Cerebellar cortex (tissue), 1 donor: ENCODE results near the gene USP49.
"Not testable (repeated sequence)": the region's sequence is repeated elsewhere in the genome, so short reads cannot be mapped to it uniquely, and the experiment has no call there.

Experiments used
- DNase-seq: peaks from one replicate; pipeline ENCODE4 v3.0.0-alpha.2; 2015; ENCODE audit warnings: low spot score

The USP49 gene

DNA sequence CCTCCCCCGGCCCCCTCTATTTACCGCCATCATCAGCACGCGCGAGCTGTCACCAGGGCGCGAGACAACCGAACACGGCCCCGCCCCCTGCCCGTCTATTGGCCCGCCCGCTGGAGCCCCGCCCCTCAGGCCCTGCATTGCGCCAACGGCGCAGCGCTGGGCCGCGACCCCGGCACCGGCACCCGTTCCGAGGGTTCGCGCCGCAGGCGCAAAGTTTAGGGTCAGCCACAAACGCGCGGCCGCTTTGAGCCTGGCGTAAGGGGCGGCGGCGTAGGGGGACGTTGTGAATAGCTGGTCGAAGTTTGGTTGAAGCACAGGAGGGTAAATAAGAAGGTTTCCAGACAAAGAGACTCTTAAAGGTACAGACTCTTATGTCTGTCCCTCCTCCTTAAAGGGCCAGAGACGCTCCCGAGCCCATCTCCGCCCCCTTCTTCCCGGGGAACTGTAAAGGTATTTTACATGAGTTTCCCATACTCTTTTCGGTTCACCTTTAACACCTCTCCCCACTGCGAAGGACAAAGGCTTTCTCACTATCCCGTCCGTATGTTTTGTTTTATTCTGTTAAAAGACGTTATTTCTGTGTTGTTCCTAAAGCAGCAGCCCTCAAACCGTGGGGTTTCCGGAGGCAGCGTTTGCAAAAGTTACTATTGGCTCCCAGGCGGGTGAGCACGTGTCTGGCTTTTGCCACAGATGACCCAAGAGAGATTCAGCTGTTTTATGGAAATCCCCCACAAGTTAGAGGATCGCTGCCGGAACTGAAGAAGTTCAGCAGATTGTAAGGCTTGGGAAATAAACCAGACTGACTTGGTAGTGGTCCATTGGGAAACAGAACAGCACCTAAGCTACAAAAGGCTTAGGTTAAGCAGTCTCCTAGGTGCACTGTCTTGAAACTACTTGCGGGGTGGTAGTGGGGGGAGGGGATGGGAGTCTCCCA lies at the start of gene USP49:
Gene USP49, minus strand, starts transcription at position 76 of the 934 bp plus-strand sequence. CDS start 88,392 bp downstream, outside the sequence.
- DNase-seq = peak; percentile 85

- no peak for DNase-seq
Measured at GRCh38 chr6:41943456-41943855, 48.3 kb upstream of the USP49 start.

GRCh38 chr6:41942882-41943281 lies 47.7 kb upstream of the USP49 start:
- DNase-seq = not testable (repeated sequence)

DNA sequence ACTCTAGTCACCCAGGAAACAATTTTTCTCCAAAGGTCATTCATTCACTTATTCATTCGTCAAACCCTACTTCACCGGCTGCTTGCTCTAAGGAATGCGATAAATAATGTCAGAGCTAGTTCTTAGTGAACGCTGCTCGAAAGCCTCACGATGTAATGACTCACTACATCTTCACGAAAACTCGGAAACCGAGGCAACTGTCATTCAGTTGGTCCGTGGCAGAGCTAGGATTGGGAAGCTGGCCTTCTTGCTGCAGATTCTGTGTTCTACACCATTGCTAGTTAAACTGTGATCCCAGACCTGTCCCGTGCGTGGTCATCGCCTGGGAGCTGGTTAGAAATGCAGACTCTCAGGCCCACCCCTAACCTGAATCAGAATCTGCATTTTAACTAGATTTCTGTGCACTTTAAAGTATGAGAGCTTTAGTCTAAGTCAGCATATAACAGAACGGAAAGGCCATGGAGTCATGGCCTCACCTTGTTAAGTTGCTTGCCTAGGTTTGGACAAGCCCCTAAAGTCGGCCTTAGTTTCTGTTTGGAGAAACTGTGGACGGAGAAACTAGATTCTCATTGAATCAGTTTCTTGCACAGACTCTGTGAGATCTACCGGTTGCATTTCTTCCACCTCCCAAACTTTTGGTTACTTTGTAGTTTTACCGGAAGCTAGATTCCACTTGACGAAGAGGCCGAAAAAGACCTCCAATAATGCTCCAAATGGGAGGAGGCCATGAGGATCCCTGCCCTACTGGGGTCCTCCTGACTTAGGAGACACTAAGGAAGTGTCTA lies 47.1 kb upstream of the USP49 start:
- no peak for DNase-seq

- DNase-seq = peak; percentile 88
Measured at GRCh38 chr6:41941280-41942066, 46.3 kb upstream of the USP49 start, which contains the start of gene CCND3. CCND3 (minus strand) TSS chr6:41941808; CDS start chr6:41941649, 159 bp downstream.

DNA sequence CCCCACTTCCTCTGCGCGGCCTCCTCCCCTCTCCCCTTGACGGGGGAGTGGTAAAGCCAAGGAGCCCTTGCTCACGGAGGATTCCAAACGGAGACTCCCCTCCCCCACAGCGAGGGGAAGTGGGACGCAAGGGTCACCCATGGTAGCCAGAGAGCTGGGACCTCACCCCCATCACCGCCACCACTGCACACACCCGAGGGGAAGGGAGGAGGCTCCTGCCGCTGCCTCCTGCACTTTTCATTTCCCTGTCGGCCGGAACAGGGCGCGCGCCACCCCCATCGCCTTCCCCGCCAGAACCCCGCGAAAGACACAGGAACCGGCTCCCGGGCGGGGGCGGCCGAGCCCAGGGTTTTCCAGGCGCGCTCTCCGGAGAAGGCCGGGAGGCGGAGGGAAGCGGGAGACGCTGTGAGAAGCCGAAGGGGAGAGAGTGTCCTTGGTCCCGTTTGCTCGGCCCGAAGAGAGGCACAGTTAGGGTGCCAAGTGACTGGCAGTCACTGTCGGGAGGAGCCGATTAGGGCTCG lies 45.6 kb upstream of the USP49 start:
- DNase-seq = no peak

- no peak for DNase-seq
Measured at GRCh38 chr6:41939848-41940758, 44.9 kb upstream of the USP49 start.

- no peak for DNase-seq
Measured at GRCh38 chr6:41939176-41939847, 44.1 kb upstream of the USP49 start.

DNA sequence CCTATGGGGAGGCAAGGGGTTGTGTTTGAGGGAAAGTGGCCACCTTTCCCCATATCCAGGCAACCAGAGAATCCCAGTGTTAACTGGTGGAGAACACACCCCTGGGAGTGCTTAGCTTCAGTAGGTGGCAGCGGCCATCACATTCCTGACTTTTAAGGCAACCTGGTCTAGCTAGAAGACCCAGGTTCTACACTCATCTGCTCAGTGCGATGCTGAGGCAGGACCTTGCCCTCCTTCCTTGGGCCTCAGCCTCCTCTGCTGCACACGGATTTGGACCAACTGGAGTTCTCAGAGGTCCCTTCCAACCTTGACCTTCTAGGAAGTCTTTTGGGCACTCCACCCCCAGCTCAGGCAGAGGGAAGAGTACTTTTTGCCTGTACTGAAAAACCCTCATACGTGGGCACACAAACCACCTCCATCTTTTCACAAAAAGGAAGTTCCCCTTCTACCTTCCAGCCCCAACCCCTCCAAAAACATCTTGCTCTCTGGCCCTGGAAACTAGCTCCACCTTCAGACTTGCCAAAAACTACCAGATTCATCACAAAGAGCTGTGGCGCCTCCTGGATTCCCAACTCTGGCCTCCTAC lies 43.5 kb upstream of the USP49 start:
- no peak for DNase-seq

DNA sequence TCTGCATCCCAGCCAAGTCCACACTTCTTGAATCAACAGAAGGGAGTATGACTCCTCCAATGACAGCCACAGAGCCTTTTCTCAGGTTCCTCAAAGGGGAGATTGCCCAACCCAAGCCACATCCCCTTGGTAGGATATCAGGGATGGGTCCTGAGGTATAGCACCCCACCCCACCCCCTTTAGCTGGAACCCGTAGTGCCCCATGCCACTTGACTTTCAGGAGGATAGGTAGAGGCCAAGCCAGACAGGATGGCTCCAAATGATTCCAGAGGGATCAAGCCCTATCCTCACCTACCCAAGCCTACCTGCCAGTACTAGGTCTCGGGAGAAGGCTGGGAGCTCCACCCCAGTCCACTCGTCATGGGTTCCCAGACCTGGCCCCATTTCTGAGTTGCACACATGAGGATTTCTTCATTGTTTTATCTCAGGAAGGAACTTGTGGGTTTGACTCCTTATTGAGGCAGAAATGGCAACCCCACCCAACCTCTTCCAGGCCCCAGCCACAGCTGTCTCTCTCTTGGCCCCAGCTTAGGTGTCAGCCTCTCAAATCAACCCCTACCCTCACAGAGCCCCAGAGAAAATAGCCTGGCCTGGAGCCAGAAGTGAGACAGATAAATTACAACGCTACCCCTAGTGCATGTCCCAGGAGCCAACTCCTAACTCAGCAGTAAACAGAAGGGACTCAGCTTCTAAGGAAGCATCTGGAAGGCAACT lies 42.8 kb upstream of the USP49 start:
- DNase-seq = no peak

DNA sequence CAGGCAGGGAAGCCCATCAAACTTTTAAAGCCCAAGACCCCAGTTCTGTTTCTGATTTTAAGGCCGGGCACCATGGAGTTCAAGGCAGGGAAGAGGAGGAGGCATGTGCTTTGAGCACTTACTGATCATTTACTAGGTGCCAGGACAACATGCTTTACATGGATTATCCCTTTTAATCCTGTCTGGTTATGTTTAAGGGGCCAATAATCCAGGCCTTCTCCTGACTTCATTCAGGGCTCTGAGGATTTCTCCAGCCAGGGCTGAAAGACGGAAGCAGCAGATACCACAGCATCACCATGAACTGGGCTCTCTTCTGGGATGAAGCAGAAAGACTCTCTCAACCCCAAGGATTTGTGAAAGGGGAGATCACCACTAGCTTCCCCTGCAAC lies 42.3 kb upstream of the USP49 start:
- peak; percentile 8 for DNase-seq

DNA sequence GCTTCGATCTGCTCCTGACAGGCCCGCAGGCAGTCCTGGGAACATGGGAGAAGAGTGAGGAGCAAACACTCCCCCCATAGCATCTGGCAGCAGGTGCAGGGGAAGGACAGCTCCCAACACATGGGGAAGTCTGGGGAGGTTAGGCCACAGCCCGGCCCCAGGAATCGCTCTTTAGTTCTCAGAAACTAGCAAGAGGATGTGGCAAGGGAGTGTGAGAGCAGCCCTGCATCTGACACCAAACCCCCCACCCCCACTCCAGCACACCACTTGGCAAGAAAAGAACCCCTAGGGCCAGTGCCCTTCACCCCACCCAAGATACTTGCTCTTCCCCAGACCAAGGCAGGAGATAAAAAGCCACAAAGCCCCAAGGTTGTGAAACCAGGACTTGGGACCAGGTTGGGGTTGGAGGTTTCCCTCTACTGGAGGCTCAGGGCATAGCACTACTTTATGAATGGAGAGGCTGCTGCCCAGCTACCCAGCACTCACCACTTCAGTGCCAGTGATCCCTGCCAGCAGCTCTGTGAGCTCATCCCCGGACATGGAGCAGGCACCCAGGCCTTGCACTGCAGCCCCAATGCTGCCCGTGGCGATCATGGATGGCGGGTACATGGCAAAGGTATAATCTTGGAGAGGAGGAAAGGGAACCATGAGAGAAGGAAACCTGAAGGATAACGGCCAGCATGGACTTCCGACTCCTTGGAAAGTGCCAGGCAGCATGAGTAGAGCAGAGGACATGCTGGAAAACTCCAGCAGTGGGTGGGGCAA lies 41.1 kb upstream of the USP49 start:
- DNase-seq = peak; percentile 91

- DNase-seq = peak; percentile 22
Measured at GRCh38 chr6:41935685-41936072, 40.5 kb upstream of the USP49 start.

DNA sequence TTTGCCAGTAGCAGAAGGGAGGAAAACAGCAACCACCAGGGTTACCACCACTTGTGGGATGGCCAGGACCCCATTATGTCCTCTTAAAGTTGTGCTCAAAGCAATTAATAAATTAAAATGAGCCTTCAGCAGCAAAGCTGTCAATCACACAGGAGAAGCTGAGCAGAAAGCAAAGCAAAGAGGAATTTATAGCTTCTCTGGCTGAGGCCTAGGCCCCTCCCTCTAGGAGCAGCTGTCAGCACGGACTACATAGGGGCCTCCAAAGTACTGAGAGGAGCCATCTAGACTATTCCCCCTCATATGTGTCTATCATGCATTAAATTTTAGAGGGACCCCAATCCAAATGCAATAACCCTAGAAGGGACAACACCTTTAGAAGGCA lies 40.0 kb upstream of the USP49 start:
- peak; percentile 16 for DNase-seq

GRCh38 chr6:41934278-41935192 lies 39.4 kb upstream of the USP49 start:
- no peak for DNase-seq

- DNase-seq = no peak
Measured at GRCh38 chr6:41932378-41932777, 37.2 kb upstream of the USP49 start.

DNA sequence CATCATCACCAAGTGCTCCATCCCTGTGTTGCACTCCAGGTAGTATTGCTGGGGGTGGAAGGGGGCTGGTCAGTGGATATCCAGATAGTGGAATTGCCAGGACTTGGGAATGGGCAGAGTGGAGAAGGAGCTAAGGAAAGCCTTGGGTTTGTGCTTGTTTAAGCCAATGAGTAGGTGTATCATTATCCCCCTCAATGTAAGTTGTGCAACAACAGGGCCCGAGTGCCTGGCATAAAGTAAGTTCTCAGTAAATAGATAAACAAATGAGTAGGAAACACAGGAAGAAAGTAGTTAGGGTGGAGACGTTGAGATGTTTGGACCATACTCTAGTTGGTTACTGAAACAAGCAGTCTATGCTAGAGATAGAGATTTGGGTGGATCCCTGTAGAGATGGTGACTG lies 36.6 kb upstream of the USP49 start:
- DNase-seq = no peak
